ENCODE data around the gene SFMBT1. TPM values are rescaled to one million over a fixed set of nuclear protein-coding genes. Genes with fewer than 3 reads are reported as not detected.

The SFMBT1 gene
- total RNA-seq, 2 donors from 2014 or later, result 6.9 to 10.3 TPM

- TF ChIP-seq CTCF (conservative IDR thresholded peaks at IDR 0.05), result no peak
- Mint-ChIP-seq H3K27me3 (ENCODE audit: insufficient read depth) (no peaks in the 10 kb centered on the region), H3K27ac (no peak overlapping the region), H3K4me1 (no peaks in the 10 kb centered on the region), H3K9me3 (no peaks in the 10 kb centered on the region), H3K4me3 (no peak overlapping the region), H3K36me3 (ENCODE audit: low read depth) (no peaks in the 10 kb centered on the region)
- Histone ChIP-seq H3K36me3 (ENCODE audit: control insufficient read depth, insufficient read depth, low read length) (no peaks in the 10 kb centered on the region), H3K9me3 (ENCODE audit: control insufficient read depth, low read length) (no peaks in the 10 kb centered on the region), H3K27me3 (ENCODE audit: control insufficient read depth, insufficient read depth, low read length, poor library complexity, severe bottlenecking) (no peaks in the 10 kb centered on the region), H3K4me1 (ENCODE audit: control insufficient read depth, insufficient read depth, low read length) (no peaks in the 10 kb centered on the region), H3K4me3 (ENCODE audit: low read length) (no peak overlapping the region), H3K27ac (ENCODE audit: low read depth, low read length) (no peak overlapping the region), H3K9ac (ENCODE audit: extremely low read depth, low read length, poor library complexity, severe bottlenecking) (no peak overlapping the region)
- WGBS, 2 experiments (ENCODE audit: insufficient coverage in 1 of 2, insufficient read length in 1 of 2), result 91 to 100% methylated on average over 1 to 5 of the region's 5 CpGs
- no peak for DNase-seq
Measured at GRCh38 chr3:52979190-52979983, 66.5 kb downstream of the SFMBT1 start.

GRCh38 chr3:52978109-52978754, 67.6 kb downstream of the SFMBT1 start:
- Histone ChIP-seq H3K4me3 (ENCODE audit: low read length) (no peak overlapping the region), H3K36me3 (ENCODE audit: control insufficient read depth, insufficient read depth, low read length) (no peaks in the 10 kb centered on the region), H3K4me1 (ENCODE audit: control insufficient read depth, insufficient read depth, low read length) (no peaks in the 10 kb centered on the region), H3K27me3 (ENCODE audit: control insufficient read depth, insufficient read depth, low read length, poor library complexity, severe bottlenecking) (no peaks in the 10 kb centered on the region), H3K9ac (ENCODE audit: extremely low read depth, low read length, poor library complexity, severe bottlenecking) (no peak overlapping the region), H3K27ac (ENCODE audit: low read depth, low read length) (no peak overlapping the region), H3K9me3 (ENCODE audit: control insufficient read depth, low read length) (no peaks in the 10 kb centered on the region)
- H3K27ac Mint-ChIP-seq, result no peak overlapping the region
- DNase-seq, result no peak
- WGBS, 2 experiments (ENCODE audit: insufficient coverage in 1 of 2, insufficient read length in 1 of 2), result 85 to 92% methylated on average over 1 to 2 of the region's 3 CpGs
- no peak overlapping the region for H3K4me3 Mint-ChIP-seq
- H3K36me3 Mint-ChIP-seq (ENCODE audit: low read depth), result no peaks in the 10 kb centered on the region
- no peaks in the 10 kb centered on the region for H3K27me3 Mint-ChIP-seq (ENCODE audit: insufficient read depth)
- H3K9me3 Mint-ChIP-seq, result no peaks in the 10 kb centered on the region
- no peaks in the 10 kb centered on the region for H3K4me1 Mint-ChIP-seq
- no peak for TF ChIP-seq CTCF (conservative IDR thresholded peaks at IDR 0.05)

- Mint-ChIP-seq H3K27ac (no peak overlapping the region), H3K9me3 (no peaks in the 10 kb centered on the region)
Measured at GRCh38 chr3:52973806-52974205, 72.1 kb downstream of the SFMBT1 start.

More at GRCh38 chr3:52973806-52974205, 72.1 kb downstream of the SFMBT1 start:
- H3K27me3 ChIP-seq (ENCODE audit: control insufficient read depth, insufficient read depth, low read length, poor library complexity, severe bottlenecking), result no peaks in the 10 kb centered on the region
- no peaks in the 10 kb centered on the region for H3K36me3 ChIP-seq (ENCODE audit: control insufficient read depth, insufficient read depth, low read length)
- Mint-ChIP-seq H3K4me3 (no peak overlapping the region), H3K36me3 (ENCODE audit: low read depth) (no peaks in the 10 kb centered on the region), H3K27me3 (ENCODE audit: insufficient read depth) (no peaks in the 10 kb centered on the region), H3K4me1 (no peaks in the 10 kb centered on the region)
- H3K4me3 ChIP-seq (ENCODE audit: low read length), result no peak overlapping the region
- DNase-seq, result no peak
- WGBS, 2 experiments (ENCODE audit: insufficient coverage in 1 of 2, insufficient read length in 1 of 2), result 96 to 100% methylated on average over 1 to 4 of the region's 4 CpGs
- no peak for TF ChIP-seq CTCF (conservative IDR thresholded peaks at IDR 0.05)
- no peak overlapping the region for H3K27ac ChIP-seq (ENCODE audit: low read depth, low read length)
- H3K9ac ChIP-seq (ENCODE audit: extremely low read depth, low read length, poor library complexity, severe bottlenecking), result no peak overlapping the region
- H3K9me3 ChIP-seq (ENCODE audit: control insufficient read depth, low read length), result no peaks in the 10 kb centered on the region
- no peaks in the 10 kb centered on the region for H3K4me1 ChIP-seq (ENCODE audit: control insufficient read depth, insufficient read depth, low read length)

All from endodermal cell (in vitro differentiated cells).